ENCODE measurements around the gene ZGLP1. TPM values are rescaled to one million over a fixed set of nuclear protein-coding genes. Genes with fewer than 3 reads are reported as not detected.
A peak's percentile ranks its signal among the peaks of the same experiment; 100 is the strongest.

ZGLP1 gene
- total RNA-seq, 1 experiment from 2014 or later: 1.8 TPM

DNA sequence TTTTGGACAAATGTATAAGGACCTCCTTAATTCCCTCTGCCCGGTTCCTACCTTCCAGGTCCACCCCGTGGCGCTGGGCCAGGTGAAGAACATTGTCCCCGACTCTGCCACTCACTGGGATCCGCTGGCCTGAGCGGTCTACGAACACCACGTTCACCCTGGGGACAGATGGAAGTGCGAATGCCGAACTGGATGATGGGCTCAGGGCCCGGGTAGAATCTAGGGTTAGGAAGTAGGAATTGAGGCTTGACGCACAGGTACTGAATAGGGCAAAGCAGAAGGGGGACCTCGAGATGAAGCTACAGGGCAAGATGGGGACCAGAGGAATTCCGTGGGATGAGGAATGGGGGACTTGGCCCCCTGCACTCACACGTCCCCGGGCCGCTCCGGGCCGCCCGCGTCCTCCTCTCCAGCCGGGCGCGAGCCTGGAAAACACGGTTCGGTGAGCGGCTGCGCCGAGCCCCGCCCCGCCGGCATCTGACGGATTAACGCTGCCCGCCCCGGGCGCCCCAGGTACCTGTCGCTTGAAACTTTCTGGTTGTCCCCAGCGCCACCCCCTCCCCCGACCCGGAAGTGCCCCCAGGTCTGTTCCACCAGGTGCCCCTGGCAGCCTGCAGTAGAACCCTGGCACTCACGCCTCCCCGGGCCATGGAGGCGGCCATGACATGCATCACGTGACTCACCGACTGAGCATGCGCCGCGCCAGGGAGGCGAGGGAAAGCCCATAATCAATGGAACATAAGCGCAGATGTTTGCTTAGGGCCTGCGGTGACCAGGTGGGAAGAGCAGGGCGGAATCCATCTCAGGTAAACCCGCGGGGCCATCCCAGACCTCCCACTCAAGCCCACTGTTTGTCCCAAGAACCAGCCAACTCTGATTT is 6.0 kb upstream of the ZGLP1 start, which contains the start of gene FDX2:
FDX2 (minus strand) TSS at position 681 of the 880 bp plus-strand sequence; CDS start at position 662, 19 bp downstream.
- ChIA-PET CTCF (no interaction called here), POLR2A (ENCODE audit: unreplicated experiment) (interaction anchor here (0.6 kb wide), 1 partner anchor 402 kb away, joined by 6 read pairs; no protein-coding TSS in a partner anchor)
- no peaks in the 10 kb centered on the region for H3K9me3 ChIP-seq (ENCODE audit: low read length)
- peak within 1 kb of the TSS; percentile 87 for H2AFZ ChIP-seq (ENCODE audit: low read length)
- ATAC-seq (peak; percentile 83), DNase-seq (peak; percentile 90)
- peak within 1 kb of the TSS; percentile 87 for H3K9ac ChIP-seq (ENCODE audit: low read length)
- H3K4me2 ChIP-seq (ENCODE audit: low read length): peak within 1 kb of the TSS; percentile 93
- no peaks in the 10 kb centered on the region for H3K9me2 ChIP-seq (replicated peaks; ENCODE audit: low read length)
- H3K27ac ChIP-seq (ENCODE audit: low read length): peak within 1 kb of the TSS; percentile 47
- H3K4me1 ChIP-seq (ENCODE audit: insufficient read depth, low read length): peaks cover 10% of the 10 kb centered on the region; the same call in 1 of the 2 replicates
- no peaks in the 10 kb centered on the region for H3K27me3 ChIP-seq (ENCODE audit: low read length)
- no peaks in the 10 kb centered on the region for H4K20me1 ChIP-seq (ENCODE audit: low read length)
- TF ChIP-seq EZH2 (IDR thresholded peaks at IDR 0.05; ENCODE audit: low read length, unreplicated experiment) (no peak), EZH2phosphoT487 (IDR thresholded peaks at IDR 0.05; ENCODE audit: borderline replicate concordance, low read length) (no peak)
- TF ChIP-seq, protein P1, sequence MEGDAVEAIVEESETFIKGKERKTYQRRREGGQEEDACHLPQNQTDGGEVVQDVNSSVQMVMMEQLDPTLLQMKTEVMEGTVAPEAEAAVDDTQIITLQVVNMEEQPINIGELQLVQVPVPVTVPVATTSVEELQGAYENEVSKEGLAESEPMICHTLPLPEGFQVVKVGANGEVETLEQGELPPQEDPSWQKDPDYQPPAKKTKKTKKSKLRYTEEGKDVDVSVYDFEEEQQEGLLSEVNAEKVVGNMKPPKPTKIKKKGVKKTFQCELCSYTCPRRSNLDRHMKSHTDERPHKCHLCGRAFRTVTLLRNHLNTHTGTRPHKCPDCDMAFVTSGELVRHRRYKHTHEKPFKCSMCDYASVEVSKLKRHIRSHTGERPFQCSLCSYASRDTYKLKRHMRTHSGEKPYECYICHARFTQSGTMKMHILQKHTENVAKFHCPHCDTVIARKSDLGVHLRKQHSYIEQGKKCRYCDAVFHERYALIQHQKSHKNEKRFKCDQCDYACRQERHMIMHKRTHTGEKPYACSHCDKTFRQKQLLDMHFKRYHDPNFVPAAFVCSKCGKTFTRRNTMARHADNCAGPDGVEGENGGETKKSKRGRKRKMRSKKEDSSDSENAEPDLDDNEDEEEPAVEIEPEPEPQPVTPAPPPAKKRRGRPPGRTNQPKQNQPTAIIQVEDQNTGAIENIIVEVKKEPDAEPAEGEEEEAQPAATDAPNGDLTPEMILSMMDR (conservative IDR thresholded peaks at IDR 0.05; ENCODE audit: low read depth, low read length): no peak
- TSS peak; percentile 33 for BruUV-seq (replicated peaks)
- intact Hi-C loops (cut with micrococcal nuclease): no loop called here
- peak within 1 kb of the TSS; percentile 82 for H3K4me3 ChIP-seq (ENCODE audit: low read length)
- H3K36me3 ChIP-seq (ENCODE audit: low read depth, low read length): peaks cover 20% of the 10 kb centered on the region
- no peaks in the 10 kb centered on the region for H3F3A ChIP-seq (ENCODE audit: low read length, unreplicated experiment)
- H3K79me2 ChIP-seq (ENCODE audit: low read length): peaks cover 15% of the 10 kb centered on the region

DNA sequence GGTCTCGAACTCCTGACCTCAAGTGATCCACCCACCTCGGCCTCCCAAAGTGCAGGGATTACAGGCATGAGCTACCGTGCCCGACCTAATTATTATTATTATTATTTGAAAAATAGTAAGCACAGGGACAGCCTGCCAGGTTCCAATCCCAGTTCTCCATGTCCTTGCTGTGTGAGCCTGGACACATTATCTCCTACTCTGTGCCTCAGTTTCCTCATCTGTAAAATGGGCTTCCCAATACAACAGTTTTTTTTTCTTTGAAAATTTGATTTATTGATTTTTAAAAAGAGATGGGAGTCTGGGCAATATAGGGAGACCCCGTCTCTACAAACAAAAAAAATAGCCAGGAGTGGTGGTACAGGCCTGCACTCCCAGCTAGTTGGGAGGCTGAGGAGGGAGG is 3.3 kb downstream of the ZGLP1 start:
- TF ChIP-seq EZH2 (IDR thresholded peaks at IDR 0.05; ENCODE audit: low read length, unreplicated experiment) (no peak), EZH2phosphoT487 (IDR thresholded peaks at IDR 0.05; ENCODE audit: borderline replicate concordance, low read length) (no peak)
- TF ChIP-seq, protein P1 (conservative IDR thresholded peaks at IDR 0.05; ENCODE audit: low read depth, low read length): no peak
- DNase-seq: no peak
- Histone ChIP-seq H2AFZ (ENCODE audit: low read length) (no peak overlapping the region), H3K4me3 (ENCODE audit: low read length) (no peak overlapping the region), H3K79me2 (ENCODE audit: low read length) (no peaks in the 10 kb centered on the region), H3K27me3 (ENCODE audit: low read length) (no peaks in the 10 kb centered on the region), H4K20me1 (ENCODE audit: low read length) (no peaks in the 10 kb centered on the region), H3K27ac (ENCODE audit: low read length) (no peak overlapping the region), H3K4me1 (ENCODE audit: insufficient read depth, low read length) (peaks cover 8% of the 10 kb centered on the region), H3K9me3 (ENCODE audit: low read length) (no peaks in the 10 kb centered on the region), H3F3A (ENCODE audit: low read length, unreplicated experiment) (no peaks in the 10 kb centered on the region), H3K9ac (ENCODE audit: low read length) (no peak overlapping the region), H3K36me3 (ENCODE audit: low read depth, low read length) (no peaks in the 10 kb centered on the region; the same call in 1 of the 2 replicates), H3K4me2 (ENCODE audit: low read length) (no peak overlapping the region), H3K9me2 (replicated peaks; ENCODE audit: low read length) (no peaks in the 10 kb centered on the region)
- BruUV-seq (replicated peaks): no TSS peak
- ChIA-PET CTCF (no interaction called here), POLR2A (ENCODE audit: unreplicated experiment) (no interaction called here)
- intact Hi-C loops (cut with micrococcal nuclease): no loop called here
- ATAC-seq: no peak

Data from PC-3 (cell line).